DLD1 (cell line): ENCODE measurements around the gene GJD3.

Experiments used
- in situ Hi-C: cut with HindIII; loops from 2 replicates; pipeline ENCODE4 v1.10.0; 2017; ENCODE audit warnings: low sequenced_read_pairs

The GJD3 gene

GRCh38 chr17:40315678-40316570, 48.6 kb downstream of the GJD3 start:
- in situ Hi-C loops, result loop anchor here (25.0 kb wide), 2 partner anchors 254 to 329 kb away; partner anchors contain the start of genes MED24, PSMD3 and THRA

GRCh38 chr17:40315206-40315605, 49.3 kb downstream of the GJD3 start:
- in situ Hi-C loops, result loop anchor here (25.0 kb wide), 2 partner anchors 253 to 328 kb away; partner anchors contain the start of genes MED24, PSMD3 and THRA

GRCh38 chr17:40314584-40314956, 50.0 kb downstream of the GJD3 start:
- in situ Hi-C loops, result loop anchor here (25.0 kb wide), 2 partner anchors 252 to 327 kb away; partner anchors contain the start of genes MED24, PSMD3 and THRA

- in situ Hi-C loops, result loop anchor here (25.0 kb wide), 2 partner anchors 252 to 327 kb away; partner anchors contain the start of genes MED24, PSMD3 and THRA
Measured at GRCh38 chr17:40313668-40314583, 50.6 kb downstream of the GJD3 start.
